Activated CD4-positive, alpha-beta T cell treated with anti-CD3 and anti-CD28 coated beads, Interleukin-2, amount 50 U/mL, for 4 hours (primary cell): ENCODE results near the gene BBS9.
"Not testable (repeated sequence)": the region's sequence is repeated elsewhere in the genome, so short reads cannot be mapped to it uniquely, and the experiment has no call there.

Source experiments
- DNase-seq, 2 experiments: peaks; one replicate each; pipeline ENCODE4 v3.0.0-alpha.2; 2020

The BBS9 gene

DNA sequence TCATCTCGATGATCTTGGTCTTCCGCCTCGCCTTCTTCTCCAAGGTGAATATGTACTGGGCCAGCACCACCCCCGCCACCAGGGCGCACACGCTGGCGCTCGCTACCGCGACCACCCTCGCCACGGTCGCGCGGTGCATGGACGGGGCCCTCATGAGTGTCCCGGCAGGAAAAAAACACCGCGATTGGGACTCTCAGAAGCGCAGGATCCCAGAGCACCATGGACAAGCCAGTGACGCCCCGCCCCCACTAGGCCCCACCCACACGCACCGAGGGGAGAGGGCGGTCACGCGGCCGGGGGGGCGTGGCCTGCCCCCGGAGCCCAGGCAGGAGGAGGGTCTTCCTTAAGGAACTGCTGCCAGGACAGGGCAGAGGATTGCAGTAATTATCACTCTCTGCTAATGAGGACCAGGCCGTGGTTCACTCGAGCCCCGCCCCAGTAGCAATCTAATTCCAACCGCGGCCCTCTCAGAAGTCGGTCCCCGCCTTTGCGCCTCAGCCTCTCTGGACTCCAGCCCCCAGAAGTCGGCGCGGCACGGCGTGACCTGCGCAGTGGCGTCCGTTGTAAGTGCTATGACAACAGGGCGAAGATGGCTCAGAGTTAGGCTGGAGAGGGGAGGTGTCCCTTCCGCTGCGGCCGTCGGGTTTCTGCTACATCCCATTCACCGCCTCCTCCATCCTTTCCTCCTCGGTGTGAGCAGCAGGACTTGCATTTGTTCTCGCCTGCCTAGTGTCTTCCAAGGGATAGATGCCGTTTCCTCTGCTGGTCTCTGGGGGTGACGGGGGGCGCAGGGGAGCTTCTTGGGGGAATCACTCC lies at the start of gene BBS9:
TSS of gene BBS9 (plus strand) at position 575 of the 816 bp plus-strand sequence. CDS start 16,689 bp downstream, outside the sequence.
- peak; percentile 84 to 87 for DNase-seq

DNA sequence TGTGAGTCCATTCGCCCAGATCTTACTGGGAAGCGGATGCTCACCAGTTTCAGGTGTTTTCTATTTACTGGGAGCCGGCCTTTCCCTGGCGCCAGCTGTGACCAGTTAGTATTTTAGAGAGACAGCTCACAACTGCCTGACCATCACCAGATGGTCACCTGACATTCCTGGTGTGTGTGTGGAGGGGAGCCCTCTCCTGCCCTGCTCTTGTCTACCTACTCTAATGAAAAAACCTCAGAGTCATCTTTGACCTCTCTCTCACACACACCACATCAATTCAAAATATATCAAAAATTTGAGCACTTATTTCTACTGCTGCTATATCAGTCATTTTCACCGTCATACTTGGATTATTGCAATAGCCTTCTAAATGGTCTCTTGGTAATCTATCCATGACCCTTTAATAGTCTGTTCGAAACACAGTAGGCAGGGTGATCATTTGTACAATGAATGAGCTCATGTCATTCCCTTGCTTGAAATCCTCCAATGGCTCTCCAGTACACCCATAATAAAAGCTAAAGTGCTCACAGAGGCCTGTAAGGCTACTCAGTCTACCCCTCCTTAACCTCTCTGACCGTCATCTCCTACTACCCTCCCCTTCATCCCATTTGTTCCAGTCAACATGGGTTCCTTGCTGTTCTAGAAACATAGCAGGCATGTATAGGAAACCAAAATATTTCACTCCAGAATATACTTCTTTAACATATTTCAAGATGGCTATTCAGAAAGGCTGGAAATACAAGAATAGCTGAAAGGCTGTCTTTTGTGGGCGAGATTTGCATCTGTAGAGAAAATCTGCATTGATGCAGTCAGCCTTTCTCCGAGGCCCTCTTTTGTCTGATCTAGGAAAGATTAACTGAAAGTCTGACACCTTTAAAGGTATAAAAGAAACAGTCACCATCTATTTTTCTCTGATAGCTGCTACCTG lies 49.3 kb upstream of the BBS9 start:
- no peak for DNase-seq

DNA sequence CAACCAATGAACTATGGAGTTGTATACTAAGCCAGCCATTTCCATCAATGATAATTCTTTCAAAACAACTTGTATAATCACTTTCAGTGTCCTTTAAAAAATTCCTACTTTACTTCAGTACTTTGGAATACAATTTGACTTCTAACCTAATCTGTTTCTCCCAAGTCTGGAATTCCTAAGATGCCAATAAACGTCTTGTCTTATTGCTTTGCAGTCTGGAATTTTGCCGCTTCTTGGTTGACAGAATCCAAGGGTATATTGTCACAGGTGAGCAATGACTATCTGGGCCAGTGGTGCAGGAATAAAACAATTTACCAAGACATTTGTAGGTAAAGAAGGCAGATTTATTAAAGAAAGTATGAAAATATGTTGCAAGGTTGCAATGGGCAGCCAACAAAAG lies 42.0 kb upstream of the BBS9 start:
- no peak for DNase-seq

DNA sequence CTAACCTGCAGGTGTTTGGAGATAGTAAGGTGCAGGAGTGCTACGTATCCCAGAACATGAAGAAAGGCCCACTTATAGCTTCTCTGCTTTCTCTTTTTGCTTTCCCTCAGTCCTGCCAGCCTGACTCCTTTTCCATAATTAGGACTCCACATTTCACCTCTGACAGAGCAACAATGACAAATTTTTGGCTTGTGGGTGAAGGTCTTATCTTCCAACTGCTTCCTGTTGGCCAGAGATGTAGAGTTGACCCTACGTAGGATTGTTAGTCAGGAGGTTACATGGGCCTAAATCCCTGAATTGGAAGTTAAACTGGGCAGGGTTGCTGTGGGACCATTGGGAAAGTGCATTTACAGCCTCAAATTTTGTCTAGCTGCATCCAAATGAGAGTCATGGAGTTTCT lies 41.5 kb upstream of the BBS9 start:
- no peak for DNase-seq

DNA sequence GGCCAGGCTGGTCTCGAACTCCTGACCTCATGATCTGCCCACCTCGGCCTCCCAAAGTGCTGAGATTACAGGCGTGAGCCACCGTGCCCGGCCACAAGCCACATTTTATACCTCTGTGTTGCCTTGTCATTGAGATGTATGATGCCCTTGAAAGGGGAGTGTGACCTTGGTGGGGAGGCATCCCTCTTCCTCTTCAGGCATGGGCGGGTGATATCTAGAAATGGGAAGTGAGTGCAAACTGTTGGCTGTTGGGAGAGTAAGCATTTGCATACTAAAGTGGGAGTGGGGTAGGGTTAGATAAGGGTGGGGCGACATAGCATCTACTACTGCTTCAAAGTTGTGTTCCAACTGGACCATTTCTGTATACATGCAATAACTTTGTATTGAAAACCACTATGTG lies 40.2 kb upstream of the BBS9 start:
- DNase-seq = no peak

DNA sequence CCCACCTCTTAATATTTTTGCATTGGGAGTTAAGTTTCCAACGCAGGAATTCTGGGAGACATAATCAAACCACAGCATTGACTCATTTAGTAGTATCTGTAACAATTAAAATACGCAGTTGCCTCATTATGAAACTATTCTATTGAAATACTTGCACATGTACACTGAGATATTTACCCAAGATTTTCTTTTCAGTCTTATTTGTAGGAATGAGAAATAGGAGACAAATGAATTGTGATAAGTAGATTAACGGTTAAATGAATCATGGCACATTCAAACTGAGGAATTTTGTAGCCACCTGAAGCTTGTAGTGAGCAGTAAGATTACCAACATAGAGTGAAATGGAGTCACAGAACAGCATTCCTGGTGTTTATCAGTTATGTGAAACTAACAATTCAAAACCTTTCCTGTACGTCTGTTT lies 38.2 kb upstream of the BBS9 start:
- no peak for DNase-seq

DNA sequence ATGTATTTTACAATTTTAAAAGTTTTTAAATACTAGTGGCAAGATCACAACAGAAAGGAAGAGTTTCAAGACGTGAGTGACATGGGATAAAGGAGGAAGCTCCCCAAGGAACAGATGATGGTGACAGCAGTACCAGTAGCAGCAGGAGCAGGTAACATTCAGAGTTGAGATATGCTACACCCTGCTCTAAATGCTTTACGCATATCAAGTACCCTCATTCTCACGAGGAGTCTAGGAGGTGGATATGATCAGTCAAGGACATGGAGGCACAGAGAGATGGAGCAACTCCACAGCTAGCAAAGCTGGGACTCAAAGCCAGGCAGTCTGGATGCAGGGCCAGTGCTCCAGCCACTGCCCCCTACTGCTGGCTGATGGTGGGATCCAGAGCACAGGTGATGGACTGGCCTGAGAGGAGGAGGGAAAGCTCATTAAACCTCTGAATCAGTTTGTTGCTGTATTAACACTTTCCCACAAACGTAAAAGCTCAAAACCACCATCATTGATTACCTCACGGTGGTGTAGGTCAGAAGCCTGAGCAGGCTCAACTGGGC lies 37.6 kb upstream of the BBS9 start:
- no peak for DNase-seq

DNA sequence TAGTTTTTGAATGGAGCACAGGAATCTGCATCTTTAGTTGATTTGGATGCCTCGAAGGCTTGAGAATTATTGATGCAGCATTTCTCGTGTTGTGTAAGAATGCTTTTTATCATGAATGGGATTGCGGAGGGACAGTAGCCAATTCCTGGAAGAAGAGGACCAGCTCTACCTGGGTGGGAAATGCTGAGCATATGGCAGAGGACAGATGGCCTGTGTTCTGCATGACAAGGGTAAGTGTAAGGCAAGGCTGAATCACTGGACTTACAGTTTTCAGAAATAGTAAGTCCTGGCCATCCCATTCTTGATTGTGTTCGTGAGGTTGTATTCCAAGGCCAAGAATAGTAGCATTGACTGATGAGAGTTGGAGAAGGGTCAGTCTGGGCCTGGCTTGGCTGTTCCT lies 36.1 kb upstream of the BBS9 start:
- DNase-seq = no peak

DNA sequence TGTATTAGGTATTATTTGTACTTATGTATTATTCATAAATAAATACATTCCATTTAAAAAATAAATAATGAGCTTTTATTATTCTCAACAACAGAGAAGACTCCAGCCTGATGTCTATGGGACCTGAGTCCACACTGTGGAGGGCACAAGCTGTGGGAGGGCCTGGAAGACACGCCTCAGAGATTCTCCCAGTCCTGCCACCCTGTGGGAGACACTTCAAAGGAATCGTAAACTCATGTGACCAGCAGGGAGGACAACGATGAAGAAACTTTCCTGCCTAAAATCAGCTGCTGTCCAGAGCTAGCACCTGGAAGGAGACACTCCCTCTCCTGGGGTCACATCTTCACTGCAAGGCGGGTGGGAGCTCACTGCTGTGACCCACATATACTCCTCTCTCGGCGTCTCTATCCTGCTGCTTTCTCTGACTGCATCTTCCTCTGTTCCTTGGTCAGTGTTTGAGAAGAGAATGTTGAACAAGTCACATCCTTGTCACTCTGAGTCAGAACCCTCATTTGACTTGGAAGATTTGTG lies 34.6 kb upstream of the BBS9 start:
- not testable (repeated sequence) for DNase-seq

DNA sequence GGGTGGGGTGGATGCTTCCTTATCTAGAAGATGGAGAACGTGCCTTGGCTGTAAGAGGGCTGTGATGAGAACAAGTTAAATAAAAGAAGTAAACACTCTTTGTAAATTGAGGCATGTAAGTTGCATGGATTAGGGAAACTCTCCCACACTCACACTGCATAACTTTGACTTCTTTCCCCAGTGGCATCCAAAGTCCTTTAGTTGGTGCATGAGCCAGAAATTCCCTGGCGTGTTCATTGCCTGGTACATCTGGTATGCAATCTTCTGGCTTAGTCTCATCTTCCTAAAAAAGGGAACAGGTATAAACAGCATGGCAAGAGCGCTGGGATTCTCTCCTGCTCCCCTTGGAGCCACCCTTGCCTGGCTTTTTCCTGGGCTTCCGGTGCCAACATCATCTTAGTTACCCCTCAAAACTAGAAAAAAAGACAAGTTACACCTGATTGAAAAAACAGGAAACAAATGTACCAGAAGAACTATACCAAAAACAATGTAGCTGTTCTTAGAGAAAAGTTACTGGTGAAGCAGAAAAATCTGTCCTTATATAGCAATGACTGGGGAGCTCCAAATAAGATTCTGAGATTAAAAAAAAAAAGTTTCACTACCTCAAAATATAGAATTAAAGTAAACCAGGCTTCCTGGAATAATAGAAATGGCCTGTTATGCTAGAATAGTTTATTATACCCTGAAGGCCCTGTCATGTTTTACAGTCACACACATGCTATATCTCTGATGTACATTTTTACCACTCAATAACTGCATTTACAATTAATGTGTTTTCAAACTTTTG lies 30.0 kb upstream of the BBS9 start:
- no peak for DNase-seq

DNA sequence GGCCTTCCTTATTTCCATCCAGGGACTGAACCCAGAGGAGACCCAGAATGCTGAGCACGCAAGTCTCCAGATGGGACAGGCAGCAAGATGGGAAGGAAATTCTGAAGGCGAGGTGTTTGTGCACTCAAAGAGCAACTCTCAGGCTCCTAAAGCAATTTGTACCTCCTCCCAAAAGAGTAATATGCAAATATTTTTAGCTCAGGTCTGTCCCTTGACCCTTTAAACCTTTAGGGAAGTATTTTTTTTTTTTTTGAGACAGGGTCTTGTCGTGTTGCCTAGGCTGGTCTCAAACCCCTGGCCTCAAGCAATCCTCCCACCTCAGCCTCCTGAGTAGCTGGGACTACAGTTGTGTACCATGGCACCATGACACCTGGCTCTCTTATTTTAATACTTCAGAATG lies 28.6 kb upstream of the BBS9 start:
- DNase-seq = no peak

DNA sequence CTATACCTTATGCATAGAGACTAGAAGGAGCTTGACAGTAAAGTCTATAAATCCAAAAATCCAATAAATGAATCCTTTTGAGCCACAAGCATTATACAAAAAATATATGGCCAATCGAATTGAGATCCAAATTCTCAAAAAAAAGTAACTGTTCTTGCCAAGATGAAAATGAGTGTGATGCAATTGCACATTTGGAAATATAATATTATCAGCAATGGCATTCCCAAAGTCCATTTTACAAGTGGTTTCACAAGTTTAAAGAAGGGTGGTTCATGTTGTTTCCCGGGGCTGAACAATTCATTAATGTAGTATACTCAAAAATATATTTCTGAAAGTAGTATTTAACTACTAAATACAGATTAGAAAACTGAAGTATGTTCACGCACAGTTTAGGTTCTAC lies 27.5 kb upstream of the BBS9 start:
- no peak for DNase-seq

DNA sequence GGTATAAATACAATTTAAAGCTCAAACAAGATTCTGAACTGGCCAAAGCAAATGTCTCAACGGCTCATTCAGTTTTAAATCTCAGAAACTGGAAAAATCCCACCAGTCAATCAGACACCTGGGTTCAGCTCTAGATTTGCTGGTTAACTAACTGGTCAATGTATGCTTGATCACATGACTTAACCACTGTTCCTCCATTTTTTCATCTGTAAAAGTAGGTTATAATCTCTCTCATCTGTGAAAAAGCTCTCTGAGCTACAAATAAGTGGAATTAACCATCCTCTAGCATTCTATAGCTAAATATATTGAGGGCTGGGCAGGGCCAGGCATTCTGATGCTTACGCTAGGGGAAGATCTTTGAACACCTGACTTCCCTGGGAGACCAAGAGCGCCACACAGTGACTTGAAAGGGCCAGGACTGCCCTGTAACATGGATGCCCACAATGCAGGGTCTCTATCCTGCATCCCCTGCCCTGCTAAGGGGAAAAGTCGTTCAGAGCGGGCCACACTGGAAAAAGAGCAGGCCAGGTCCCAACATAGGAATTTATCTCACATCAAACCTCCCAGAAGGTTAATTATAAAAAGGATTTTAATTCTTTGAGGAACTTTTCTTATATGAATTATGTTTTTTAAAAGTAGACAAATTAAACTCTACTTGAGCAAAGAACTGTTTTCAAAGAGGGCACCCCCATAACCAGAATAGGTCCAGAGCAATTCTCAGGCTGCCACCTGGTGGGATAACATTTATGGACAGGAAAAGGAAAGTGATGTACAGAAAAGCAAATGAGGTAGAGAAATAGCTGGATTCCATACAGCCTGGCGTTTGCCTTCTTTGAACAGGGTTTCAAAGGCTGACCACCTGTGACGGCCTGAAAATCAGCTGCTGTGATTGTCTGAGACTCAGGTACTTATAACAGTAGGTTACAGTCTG lies 22.0 kb upstream of the BBS9 start:
- DNase-seq = no peak

DNA sequence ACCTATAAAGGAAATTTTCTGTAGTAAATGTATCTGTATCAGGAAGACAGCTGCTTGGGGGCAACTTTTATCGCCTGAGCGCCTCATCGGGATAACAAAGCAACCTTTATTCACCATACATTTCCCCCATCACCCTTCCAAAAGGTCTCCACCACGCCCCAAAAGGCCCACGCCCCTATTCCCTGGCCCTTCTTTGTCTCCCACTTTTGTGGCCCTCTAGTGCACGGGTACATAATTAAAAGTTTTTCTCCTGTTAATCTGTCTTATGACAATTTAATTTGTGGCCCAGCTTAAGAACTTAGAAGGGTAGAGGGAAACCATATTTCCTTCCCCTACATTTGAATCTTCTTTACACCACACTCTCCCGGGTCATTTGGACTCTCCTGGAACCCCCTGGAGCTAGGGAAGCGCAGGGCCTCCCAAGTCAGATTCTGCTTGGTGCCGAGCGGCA lies 20.8 kb upstream of the BBS9 start:
- DNase-seq = peak in 1 of 2 experiments; percentile 20

DNA sequence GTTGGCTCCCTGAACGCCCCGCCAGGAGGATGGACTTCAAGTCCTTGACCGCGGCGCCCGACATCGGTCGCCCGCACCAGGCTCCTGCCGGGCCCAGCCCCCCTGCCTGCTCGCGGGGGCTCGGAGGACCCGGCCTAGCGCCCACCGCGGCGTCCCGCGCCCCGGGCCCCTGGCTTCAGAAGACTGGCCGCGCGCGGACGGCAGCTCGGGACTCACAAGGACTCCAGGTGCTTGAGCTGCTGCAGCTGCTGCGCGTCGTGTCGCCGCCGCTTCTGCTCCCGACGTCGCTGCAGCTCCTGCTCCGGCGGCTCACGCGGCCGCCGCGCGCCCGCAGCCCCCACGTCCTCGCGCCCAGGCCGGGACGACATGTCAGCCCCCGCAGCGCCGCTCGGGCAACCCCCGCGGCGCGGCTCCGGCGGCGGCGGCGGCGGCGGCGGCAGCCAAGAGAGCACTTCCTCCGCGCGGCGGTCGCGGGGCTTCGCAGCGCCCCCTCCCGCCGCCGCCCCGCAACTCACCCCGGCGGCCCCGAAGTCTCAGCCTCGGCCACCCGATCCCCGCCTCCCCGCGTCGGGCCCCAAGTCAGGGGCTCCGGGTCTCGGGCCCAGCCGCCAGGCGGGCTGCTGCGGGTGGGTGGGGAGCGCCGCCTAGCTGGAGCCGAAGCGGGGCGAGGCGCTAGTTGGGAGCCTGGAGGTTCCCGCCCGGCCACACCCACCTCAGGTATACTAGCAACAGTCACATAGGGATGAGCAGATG lies 20.2 kb upstream of the BBS9 start, which contains the start of gene RP9:
TSS of gene RP9 (minus strand) at position 400 of the 753 bp plus-strand sequence. CDS start at position 368, 32 bp downstream.
- peak; percentile 63 to 70 for DNase-seq

DNA sequence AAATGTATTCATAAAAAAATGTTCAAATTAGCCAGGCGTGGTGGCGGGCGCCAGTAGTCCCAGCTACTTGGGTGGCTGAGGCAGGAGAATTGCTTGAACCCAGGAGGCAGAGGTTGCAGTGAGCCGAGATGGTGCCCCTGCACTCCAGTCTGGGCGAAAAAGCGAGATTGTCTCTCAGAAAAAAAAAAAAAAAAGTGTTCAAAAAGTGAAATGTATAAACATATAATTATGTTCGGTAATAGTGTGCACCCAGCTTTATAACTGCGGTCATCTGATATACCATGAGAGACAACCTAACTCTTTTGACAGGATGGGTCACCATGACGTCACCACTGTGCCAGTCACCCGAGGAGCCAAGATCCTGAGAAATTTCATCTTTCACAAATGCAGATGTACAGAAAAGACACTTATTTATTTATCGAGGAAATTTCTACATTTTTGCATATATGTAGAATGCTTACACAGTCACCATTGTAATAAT lies 19.6 kb upstream of the BBS9 start:
- DNase-seq = no peak

DNA sequence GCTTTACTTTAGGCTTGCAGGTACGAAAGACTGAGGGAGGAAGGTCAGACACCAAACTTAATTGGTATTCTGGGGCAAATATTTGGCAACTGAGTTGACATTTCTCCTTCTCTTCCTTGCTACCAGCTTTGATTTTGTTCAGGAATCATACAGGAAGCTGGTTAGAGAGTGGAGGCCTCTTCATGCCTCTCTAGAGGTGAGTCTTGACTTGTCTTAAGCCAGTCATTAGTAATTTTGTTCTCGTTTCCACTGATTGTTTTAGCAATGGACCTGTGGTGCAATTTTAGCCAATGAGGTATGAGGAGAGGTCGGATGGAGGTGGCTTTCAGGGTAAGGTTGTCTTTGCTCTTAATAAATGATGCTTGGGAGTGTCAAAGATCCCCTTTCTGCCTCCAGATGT lies 17.8 kb upstream of the BBS9 start:
- no peak for DNase-seq

DNA sequence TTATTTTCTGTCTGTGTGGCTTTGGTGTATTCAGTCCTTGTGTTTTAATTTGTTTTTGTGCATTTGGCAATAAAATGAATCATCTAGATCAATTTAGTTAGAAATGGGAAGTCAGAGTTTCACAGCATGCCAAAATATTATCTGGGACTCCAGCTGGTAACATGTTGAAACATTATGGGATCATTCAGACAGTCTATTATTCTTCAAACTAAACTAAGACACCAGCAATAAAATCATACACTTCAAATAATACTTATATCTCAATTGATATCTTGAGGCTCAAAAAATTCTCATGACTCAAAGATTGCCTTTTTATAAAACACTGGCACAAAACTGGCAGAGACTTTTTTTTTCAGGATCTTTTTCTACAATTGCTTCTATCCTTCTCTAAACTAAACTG lies 14.4 kb upstream of the BBS9 start:
- no peak for DNase-seq

DNA sequence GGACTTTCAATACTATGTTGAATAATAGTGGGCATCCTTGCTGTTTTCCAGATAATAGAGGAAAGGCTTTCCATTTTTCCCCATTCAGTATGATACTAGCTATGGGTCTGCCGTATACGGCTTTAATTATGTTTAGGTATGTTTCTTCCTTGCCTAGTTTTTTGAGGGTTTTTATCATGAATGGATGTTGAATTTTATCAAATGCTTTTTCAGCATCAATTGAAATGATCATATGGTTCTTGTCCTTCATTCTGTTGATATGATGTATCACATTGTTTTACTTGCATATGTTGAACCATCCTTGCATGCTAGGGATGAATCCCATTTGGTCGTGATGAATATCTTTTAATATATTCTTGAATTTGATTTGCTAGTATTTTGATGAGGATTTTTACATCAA lies 11.0 kb upstream of the BBS9 start:
- DNase-seq = no peak

DNA sequence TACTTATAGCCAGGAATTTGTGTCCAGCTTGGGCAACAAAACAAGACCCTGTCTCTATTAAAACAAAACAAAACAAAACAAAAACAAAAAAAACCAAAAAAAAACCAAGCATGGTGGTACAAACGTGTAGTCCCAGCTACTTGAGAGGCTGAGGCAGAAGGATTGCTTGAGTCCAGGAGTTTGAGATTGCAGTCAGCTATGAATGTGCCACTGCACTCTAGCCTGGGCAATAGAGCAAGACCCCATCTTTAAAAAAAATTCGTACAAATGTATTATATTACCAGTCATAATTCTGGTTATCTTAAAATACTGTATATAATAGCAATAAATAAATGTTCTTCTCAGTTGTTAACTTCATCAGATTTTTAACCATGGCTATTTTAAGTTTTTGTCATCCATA lies 2.3 kb upstream of the BBS9 start:
- DNase-seq = no peak
